Chondrocyte (in vitro differentiated cells): ENCODE data around the gene CUL7. TPM values are rescaled to one million over a fixed set of nuclear protein-coding genes. Genes with fewer than 3 reads are reported as not detected.

Experiments used
- DNase-seq: peaks from one replicate; pipeline ENCODE4 v3.0.0; 2021; ENCODE audit warnings: mixed read lengths, low spot score
- H3K27ac Mint-ChIP-seq: one replicate; pipeline ENCODE4 v1.8.0; 2021; ENCODE audit warnings: mild to moderate bottlenecking, moderate library complexity, mixed read lengths; ENCODE audit not compliant: unreplicated experiment
- H3K27me3 Mint-ChIP-seq: 2 replicates; pipeline ENCODE4 v1.8.0; 2021; ENCODE audit warnings: low read depth, mixed read lengths
- H3K36me3 Mint-ChIP-seq: 2 replicates; pipeline ENCODE4 v1.8.0; 2021; ENCODE audit warnings: low read depth, mixed read lengths
- H3K4me1 Mint-ChIP-seq: 2 replicates; pipeline ENCODE4 v1.8.0; 2021; ENCODE audit warnings: low read depth, mild to moderate bottlenecking, mixed read lengths
- H3K4me3 Mint-ChIP-seq: one replicate; pipeline ENCODE4 v1.8.0; 2021; ENCODE audit warnings: mild to moderate bottlenecking, moderate library complexity, mixed read lengths; ENCODE audit not compliant: unreplicated experiment
- H3K9me3 Mint-ChIP-seq: 2 replicates; pipeline ENCODE4 v1.8.0; 2021; ENCODE audit warnings: low read depth, mixed read lengths
- CTCF ChIP-seq: fragments of 200-600 bp; sonication (generic); IDR thresholded peaks from 2 replicates; pipeline ENCODE4 v1.5.0; 2021; ENCODE audit warnings: antibody characterized with exemption, mild to moderate bottlenecking, moderate library complexity
- long read RNA-seq: library from polyadenylated mRNA; stranded (forward); transcript quantifications from one replicate; pipeline ENCODE4 v2.0.0, GENCODE V29; 2021
- total RNA-seq: library from RNA; stranded (reverse); gene quantifications from 3 replicates; pipeline ENCODE4 v1.2.1, GENCODE V29; 2021

Gene CUL7
- 53.6 to 64.8 TPM (median 54.3 TPM) in 3 replicates for total RNA-seq
- long read RNA-seq, full-length matches to known transcripts, result 12 of 75 reads
- long read RNA-seq, partial matches to known transcripts, result 35 of 75 reads
- long read RNA-seq, other reads (novel, unspliced or antisense), result 28 of 75 reads

GRCh38 chr6:43053545-43054205, at the start of gene CUL7:
TSS of gene CUL7 (minus strand) at chr6:43053851. CDS start at chr6:43052788, 1,063 bp downstream.
- Mint-ChIP-seq H3K27ac (peak within 1 kb of the TSS; percentile 97), H3K36me3 (peaks cover 26% of the 10 kb centered on the region), H3K27me3 (no peaks in the 10 kb centered on the region), H3K9me3 (no peaks in the 10 kb centered on the region), H3K4me1 (peaks cover 53% of the 10 kb centered on the region), H3K4me3 (peak within 1 kb of the TSS; percentile 98)
- DNase-seq, result peak; percentile 97
- no peak for TF ChIP-seq CTCF

- Mint-ChIP-seq H3K4me1 (peaks cover 28% of the 10 kb centered on the region), H3K27me3 (no peaks in the 10 kb centered on the region), H3K27ac (no peak overlapping the region), H3K4me3 (no peak overlapping the region), H3K36me3 (peaks cover 1% of the 10 kb centered on the region), H3K9me3 (no peaks in the 10 kb centered on the region)
- TF ChIP-seq CTCF, result no peak
- no peak for DNase-seq
Observed at GRCh38 chr6:43101497-43101896, 47.8 kb upstream of the CUL7 start.

GRCh38 chr6:43097502-43097901, 43.9 kb upstream of the CUL7 start:
- Mint-ChIP-seq H3K9me3 (no peaks in the 10 kb centered on the region), H3K27ac (peak overlapping the region; percentile 94), H3K4me3 (no peak overlapping the region), H3K4me1 (peaks cover 52% of the 10 kb centered on the region), H3K27me3 (no peaks in the 10 kb centered on the region), H3K36me3 (no peaks in the 10 kb centered on the region)
- no peak for TF ChIP-seq CTCF
- DNase-seq, result no peak

GRCh38 chr6:43097098-43097489, 43.4 kb upstream of the CUL7 start:
- Mint-ChIP-seq H3K36me3 (no peaks in the 10 kb centered on the region), H3K27me3 (no peaks in the 10 kb centered on the region), H3K4me1 (peaks cover 52% of the 10 kb centered on the region), H3K9me3 (no peaks in the 10 kb centered on the region), H3K27ac (peak overlapping the region; percentile 94), H3K4me3 (peak overlapping the region; percentile 39)
- TF ChIP-seq CTCF, result peak; percentile 51
- DNase-seq, result no peak

- no peaks in the 10 kb centered on the region for H3K9me3 Mint-ChIP-seq
- H3K4me3 Mint-ChIP-seq, result no peak overlapping the region
- peak overlapping the region; percentile 94 for H3K27ac Mint-ChIP-seq
- peak; percentile 89 for DNase-seq
- peaks cover 52% of the 10 kb centered on the region for H3K4me1 Mint-ChIP-seq
- TF ChIP-seq CTCF, result no peak
- H3K36me3 Mint-ChIP-seq, result no peaks in the 10 kb centered on the region
- no peaks in the 10 kb centered on the region for H3K27me3 Mint-ChIP-seq
Observed at GRCh38 chr6:43096451-43097097, 42.9 kb upstream of the CUL7 start.
